Activated CD8-positive, alpha-beta T cell treated with anti-CD3 and anti-CD28 coated beads, Interleukin-2, amount 10 ng/mL, durations not matched to agents 7 days and 5 days (primary cell): ENCODE results near the gene STK32B. TPM values are rescaled to one million over a fixed set of nuclear protein-coding genes. Genes with fewer than 3 reads are reported as not detected.

Source experiments
- ATAC-seq: fragments of 150-1000 bp; cut with Tn5 transposase; one replicate; pipeline ENCODE4 v1.10.0; 2021; ENCODE audit warnings: moderate library complexity
- CTCF ChIA-PET: fragments of 350-600 bp; sonication (Branson Sonifier 250); formaldehyde crosslinking; loops from one replicate; lab custom pipeline; 2021; ENCODE audit warnings: antibody characterized with exemption; lab: Charles Lee
- POLR2A ChIA-PET: fragments of 350-600 bp; sonication (Branson Sonifier 250); formaldehyde crosslinking; loops from one replicate; lab custom pipeline; 2021; ENCODE audit warnings: antibody characterized with exemption; lab: Charles Lee
- DNase-seq: peaks from one replicate; pipeline ENCODE4 v3.0.0-alpha.2; 2020
- H3K27ac Mint-ChIP-seq: one replicate; pipeline ENCODE4 v1.8.0; 2021; ENCODE audit warnings: mild to moderate bottlenecking, mixed read lengths
- H3K27me3 Mint-ChIP-seq: one replicate; pipeline ENCODE4 v1.8.0; 2021; ENCODE audit warnings: low read depth, mixed read lengths
- H3K36me3 Mint-ChIP-seq: one replicate; pipeline ENCODE4 v1.8.0; 2021; ENCODE audit warnings: low read depth, mixed read lengths
- H3K4me1 Mint-ChIP-seq: one replicate; pipeline ENCODE4 v1.8.0; 2021; ENCODE audit warnings: low read depth, mixed read lengths
- H3K4me3 Mint-ChIP-seq: one replicate; pipeline ENCODE4 v1.8.0; 2021; ENCODE audit warnings: mild to moderate bottlenecking, mixed read lengths
- H3K9me3 Mint-ChIP-seq: one replicate; pipeline ENCODE4 v1.8.0; 2022; ENCODE audit warnings: mixed read lengths; ENCODE audit not compliant: insufficient read depth
- total RNA-seq, 2 experiments: library from RNA; stranded (reverse); gene quantifications; one replicate each; pipeline ENCODE4 v1.2.3, GENCODE V29; 2021

Gene STK32B
- total RNA-seq, 2 experiments from 2014 or later = not detected

DNA sequence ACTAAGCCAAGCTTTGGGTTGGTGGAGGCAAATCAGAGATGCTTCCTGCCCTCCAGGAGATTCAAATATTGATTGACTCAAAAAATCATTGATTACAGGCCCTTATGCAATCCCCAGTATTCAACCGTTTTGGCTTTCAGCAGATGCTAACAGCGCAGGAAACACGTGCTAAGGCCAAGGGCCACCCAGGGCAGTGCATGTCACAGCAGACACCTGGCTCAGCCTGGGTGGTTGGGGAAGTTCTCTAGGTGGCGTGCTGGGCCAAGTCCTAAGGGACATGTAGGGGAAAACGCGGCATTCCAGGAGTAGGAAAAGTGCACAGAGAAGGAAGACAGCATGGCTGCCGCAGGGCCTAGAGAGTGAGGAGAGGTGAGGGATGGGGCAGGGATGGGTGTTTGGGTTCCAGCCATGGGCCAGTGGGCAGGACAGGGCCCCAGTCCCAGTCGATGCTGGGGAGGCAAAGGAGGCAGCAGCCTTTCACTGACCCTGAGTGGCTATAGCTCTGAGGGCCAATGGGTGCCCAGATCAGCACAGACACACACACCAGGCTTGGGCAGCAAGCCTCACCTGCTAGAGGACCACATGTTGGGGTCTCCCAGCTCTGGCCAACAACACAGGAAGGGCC is 418.0 kb downstream of the STK32B start:
- POLR2A ChIA-PET = no interaction called here
- no peak overlapping the region for H3K27ac Mint-ChIP-seq
- ATAC-seq = no peak

DNA sequence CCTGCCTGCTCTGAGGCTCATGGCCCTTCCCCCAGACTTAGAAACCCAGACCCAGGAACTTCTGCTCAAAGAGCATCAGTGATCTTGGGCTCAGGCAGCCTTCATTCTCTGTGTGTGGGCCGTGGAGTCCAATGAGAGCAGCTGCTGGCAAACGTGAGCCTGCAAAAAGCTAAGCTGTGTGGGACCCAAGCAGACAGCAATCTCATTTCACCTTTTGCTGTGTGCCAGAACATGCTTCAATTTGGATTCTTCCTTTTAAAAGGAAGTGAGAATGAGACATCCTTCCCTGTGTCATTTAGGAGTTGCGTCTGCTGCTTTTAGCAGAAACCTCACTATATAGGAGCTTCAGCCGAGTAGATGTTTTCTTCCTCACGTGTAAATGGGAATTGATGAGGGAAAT is 418.6 kb downstream of the STK32B start:
- Mint-ChIP-seq H3K4me1 (no peaks in the 10 kb centered on the region), H3K9me3 (no peaks in the 10 kb centered on the region), H3K27ac (no peak overlapping the region), H3K4me3 (no peak overlapping the region), H3K36me3 (no peaks in the 10 kb centered on the region), H3K27me3 (no peaks in the 10 kb centered on the region)
- POLR2A ChIA-PET = no interaction called here
- CTCF ChIA-PET = no interaction called here
- DNase-seq (peak; percentile 8), ATAC-seq (no peak)

More for the DNA sequence above, 418.0 kb downstream of the STK32B start:
- H3K9me3 Mint-ChIP-seq = no peaks in the 10 kb centered on the region
- DNase-seq = peak; percentile 4
- H3K4me3 Mint-ChIP-seq = no peak overlapping the region
- H3K27me3 Mint-ChIP-seq = no peaks in the 10 kb centered on the region
- H3K36me3 Mint-ChIP-seq = no peaks in the 10 kb centered on the region
- no peaks in the 10 kb centered on the region for H3K4me1 Mint-ChIP-seq
- CTCF ChIA-PET = no interaction called here

DNA sequence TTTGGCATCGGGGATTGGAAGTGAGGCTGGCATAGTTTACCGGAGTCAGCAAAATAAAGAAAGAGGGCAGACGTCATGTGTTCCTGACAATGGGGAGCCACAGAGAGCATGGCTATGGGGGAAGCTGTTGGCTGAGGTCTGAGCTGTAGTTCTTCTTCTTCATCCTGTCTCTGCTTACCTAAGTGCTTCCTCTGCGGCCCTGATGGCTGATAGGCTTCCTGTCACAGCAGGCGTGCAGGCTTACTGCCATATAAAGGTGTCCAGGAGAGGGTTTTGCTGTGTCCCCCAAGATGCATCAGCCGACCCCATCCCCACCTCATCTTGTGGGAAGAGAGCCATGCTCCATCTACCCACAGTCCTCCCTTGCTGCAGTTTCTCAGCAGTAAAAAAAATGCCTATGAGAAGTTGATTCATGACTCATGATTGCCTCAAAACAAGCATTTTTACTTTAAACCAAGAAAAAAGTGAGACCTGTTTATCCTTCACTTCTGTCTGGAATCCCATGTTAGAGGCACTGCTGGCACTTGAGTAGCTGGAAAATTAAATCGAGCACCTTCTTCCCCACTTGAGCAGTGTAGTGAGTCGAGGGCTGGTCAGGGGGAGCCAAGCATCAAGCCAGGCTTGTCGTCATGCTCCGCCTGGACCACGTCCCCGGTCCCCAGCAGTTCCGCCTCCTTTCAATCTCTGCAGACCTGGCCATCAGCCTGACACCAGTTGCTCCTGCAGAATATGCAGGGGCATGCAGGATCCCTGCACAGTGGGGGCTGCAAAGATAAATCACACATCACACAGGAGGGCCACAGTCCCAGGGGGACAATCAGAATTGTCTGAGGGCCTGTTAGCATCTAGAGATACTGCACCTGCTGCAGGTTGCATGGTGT is 419.3 kb downstream of the STK32B start:
- H3K4me1 Mint-ChIP-seq = no peaks in the 10 kb centered on the region
- ChIA-PET POLR2A (no interaction called here), CTCF (no interaction called here)
- H3K27ac Mint-ChIP-seq = no peak overlapping the region
- ATAC-seq = no peak
- no peaks in the 10 kb centered on the region for H3K27me3 Mint-ChIP-seq
- DNase-seq = peak; percentile 13
- no peaks in the 10 kb centered on the region for H3K36me3 Mint-ChIP-seq
- H3K9me3 Mint-ChIP-seq = no peaks in the 10 kb centered on the region
- H3K4me3 Mint-ChIP-seq = no peak overlapping the region

DNA sequence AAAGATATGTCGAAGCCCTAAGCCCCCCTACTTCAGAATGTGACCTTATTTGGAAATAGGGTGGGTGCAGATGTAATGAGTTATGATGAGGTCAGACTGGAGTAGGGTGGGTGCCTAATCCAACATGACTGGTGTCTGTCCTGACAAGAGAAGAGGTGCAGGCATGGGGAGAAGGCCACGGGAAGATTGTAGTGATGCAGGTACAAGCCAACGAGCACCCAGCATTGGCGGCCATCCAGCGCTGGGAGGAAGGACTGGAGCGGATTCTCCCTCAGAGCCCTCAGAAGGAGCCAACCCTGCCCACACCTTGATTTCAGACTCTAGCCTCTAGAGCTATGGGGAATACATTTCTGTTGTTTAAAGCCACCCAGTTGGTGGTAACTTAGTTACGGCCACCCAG is 419.9 kb downstream of the STK32B start:
- Mint-ChIP-seq H3K4me1 (no peaks in the 10 kb centered on the region), H3K36me3 (no peaks in the 10 kb centered on the region), H3K27ac (no peak overlapping the region), H3K9me3 (no peaks in the 10 kb centered on the region), H3K27me3 (no peaks in the 10 kb centered on the region), H3K4me3 (no peak overlapping the region)
- ChIA-PET POLR2A (no interaction called here), CTCF (no interaction called here)
- ATAC-seq (no peak), DNase-seq (no peak)

DNA sequence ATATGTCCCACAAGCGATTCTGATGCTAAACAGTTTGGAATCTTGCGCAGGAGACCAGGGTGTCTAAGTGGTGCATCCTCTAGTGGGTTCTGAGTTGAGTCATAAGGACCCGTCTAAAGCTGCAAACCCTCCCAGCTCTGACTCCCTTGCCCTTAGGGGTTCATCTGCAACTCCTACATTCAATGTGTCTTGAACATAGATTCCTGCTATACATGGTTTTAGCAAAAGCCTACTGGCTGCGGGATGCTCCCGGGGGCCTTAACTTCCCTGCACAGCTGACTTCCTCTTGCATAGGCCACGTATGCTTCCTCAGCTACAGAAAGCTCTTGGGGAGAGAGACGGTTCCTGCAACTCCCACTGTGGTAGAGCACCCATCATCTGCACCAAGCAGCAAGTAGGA is 420.4 kb downstream of the STK32B start:
- CTCF ChIA-PET = no interaction called here
- no peak overlapping the region for H3K4me3 Mint-ChIP-seq
- no peaks in the 10 kb centered on the region for H3K9me3 Mint-ChIP-seq
- ATAC-seq = no peak
- peak; percentile 12 for DNase-seq
- H3K4me1 Mint-ChIP-seq = no peaks in the 10 kb centered on the region
- no peaks in the 10 kb centered on the region for H3K36me3 Mint-ChIP-seq
- H3K27me3 Mint-ChIP-seq = no peaks in the 10 kb centered on the region
- H3K27ac Mint-ChIP-seq = no peak overlapping the region
- POLR2A ChIA-PET = no interaction called here

DNA sequence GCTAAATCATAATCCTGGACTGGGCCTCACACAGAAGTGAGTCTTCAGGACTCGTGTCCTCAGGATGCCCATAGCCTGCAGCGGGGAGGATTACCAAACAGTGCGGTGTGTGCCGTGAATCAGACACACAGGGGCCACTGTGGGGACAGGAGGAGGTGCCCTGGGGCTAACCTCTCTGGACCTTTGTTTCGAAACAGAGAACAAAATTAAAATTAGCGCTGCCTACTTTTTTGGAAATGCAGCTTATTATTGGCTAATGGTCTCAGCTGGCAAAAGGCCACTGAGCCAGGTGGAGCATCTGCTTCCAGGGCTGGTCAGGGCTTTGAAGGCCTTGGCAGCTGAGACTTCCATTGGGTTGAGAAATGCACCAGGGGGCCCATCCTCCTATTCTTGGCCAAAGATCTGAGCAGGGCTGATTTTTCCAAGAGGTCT is 420.9 kb downstream of the STK32B start:
- ChIA-PET POLR2A (no interaction called here), CTCF (no interaction called here)
- Mint-ChIP-seq H3K4me1 (no peaks in the 10 kb centered on the region), H3K9me3 (peaks cover under 1% of the 10 kb centered on the region), H3K27ac (no peak overlapping the region), H3K36me3 (no peaks in the 10 kb centered on the region), H3K27me3 (no peaks in the 10 kb centered on the region), H3K4me3 (no peak overlapping the region)
- DNase-seq (peak; percentile 1), ATAC-seq (no peak)

DNA sequence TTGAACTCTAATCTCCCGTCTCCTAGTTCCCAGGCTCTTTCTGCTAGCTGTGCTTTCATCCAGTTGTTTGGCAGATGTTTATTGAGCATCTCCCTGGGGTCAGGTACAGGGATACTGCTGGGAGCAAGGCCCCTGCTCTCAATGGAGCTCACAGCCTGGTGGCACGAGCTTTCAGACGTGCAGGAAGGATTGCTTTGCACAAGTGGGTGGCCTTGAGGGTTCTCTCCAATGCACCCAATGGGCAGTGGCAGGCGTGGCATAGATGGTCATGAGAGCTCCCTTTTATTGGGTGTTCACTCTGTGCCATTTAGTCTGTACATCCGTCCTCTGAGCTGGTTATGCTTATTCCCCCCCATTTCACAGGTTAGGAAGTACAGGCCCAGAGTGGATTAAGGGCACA is 421.8 kb downstream of the STK32B start:
- DNase-seq = no peak
- no peak overlapping the region for H3K4me3 Mint-ChIP-seq
- ChIA-PET CTCF (no interaction called here), POLR2A (no interaction called here)
- H3K9me3 Mint-ChIP-seq = peaks cover 5% of the 10 kb centered on the region
- no peaks in the 10 kb centered on the region for H3K27me3 Mint-ChIP-seq
- ATAC-seq = no peak
- no peaks in the 10 kb centered on the region for H3K4me1 Mint-ChIP-seq
- H3K27ac Mint-ChIP-seq = no peak overlapping the region
- no peaks in the 10 kb centered on the region for H3K36me3 Mint-ChIP-seq

DNA sequence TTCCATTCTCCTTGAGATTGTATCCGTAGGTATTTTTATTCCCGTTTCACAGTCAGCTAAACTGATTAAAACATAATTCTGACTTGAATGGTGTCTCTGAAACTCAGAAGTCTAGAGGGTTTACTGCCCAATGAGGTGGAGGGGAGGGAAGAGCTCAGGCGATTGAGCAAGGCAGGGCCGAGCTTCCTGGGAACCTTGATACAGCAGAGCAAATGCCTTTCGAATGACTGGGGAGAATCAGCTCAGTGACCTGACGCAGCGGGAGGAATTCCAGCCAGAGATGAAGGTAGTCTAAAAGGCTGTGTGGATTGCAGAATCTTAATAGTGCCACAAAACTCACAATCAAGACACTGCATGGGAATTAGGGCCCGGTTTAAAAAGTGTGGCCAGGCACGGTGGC is 423.5 kb downstream of the STK32B start:
- Mint-ChIP-seq H3K36me3 (no peaks in the 10 kb centered on the region), H3K27ac (no peak overlapping the region), H3K4me1 (no peaks in the 10 kb centered on the region), H3K27me3 (no peaks in the 10 kb centered on the region), H3K4me3 (no peak overlapping the region), H3K9me3 (peaks cover 5% of the 10 kb centered on the region)
- ChIA-PET CTCF (no interaction called here), POLR2A (no interaction called here)
- no peak for DNase-seq
- no peak for ATAC-seq

DNA sequence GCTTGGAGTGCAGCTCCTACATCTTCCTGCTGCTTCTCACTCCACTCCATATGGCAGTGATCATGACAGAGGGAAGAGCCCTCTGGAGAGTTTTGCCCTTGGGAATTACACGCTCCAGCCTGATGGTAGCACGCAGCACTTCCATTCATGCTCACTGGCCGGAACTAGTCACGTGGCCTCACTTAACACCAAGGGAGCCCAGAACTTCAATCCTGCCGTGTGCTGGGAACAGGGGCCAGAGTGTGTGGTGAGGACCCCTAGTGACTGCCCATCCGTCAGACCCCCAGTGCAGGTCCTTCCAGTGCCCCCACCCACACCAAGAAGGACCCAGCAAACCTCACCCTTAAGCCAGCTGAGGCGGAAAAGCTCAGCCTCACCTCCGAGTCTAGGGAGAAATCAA is 426.3 kb downstream of the STK32B start:
- POLR2A ChIA-PET = no interaction called here
- H3K4me3 Mint-ChIP-seq = no peak overlapping the region
- CTCF ChIA-PET = no interaction called here
- H3K27ac Mint-ChIP-seq = no peak overlapping the region
- H3K36me3 Mint-ChIP-seq = no peaks in the 10 kb centered on the region
- H3K4me1 Mint-ChIP-seq = no peaks in the 10 kb centered on the region
- no peaks in the 10 kb centered on the region for H3K27me3 Mint-ChIP-seq
- ATAC-seq (no peak), DNase-seq (no peak)
- peaks cover 5% of the 10 kb centered on the region for H3K9me3 Mint-ChIP-seq

DNA sequence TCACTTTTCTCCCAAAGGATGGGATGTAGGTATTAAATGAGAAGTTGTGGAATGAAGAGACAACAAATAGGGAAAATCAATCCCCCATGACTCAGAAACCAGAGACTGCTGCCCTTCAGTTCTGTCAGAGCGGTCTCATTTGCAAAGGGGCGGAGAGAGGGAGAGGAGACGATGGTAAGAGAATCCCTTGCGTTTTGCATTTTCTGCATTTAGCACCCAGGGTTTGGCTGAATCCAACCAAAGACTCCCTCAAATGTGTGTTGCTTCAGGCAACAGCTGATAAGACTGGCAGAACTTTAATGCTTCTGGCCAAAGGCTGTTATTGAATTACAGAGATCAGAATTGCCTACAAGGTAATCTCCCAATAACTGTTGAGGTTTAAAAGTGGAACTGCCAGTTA is 426.9 kb downstream of the STK32B start:
- POLR2A ChIA-PET = no interaction called here
- no peak overlapping the region for H3K27ac Mint-ChIP-seq
- H3K36me3 Mint-ChIP-seq = no peaks in the 10 kb centered on the region
- no peak overlapping the region for H3K4me3 Mint-ChIP-seq
- H3K27me3 Mint-ChIP-seq = no peaks in the 10 kb centered on the region
- no peak for DNase-seq
- CTCF ChIA-PET = no interaction called here
- H3K4me1 Mint-ChIP-seq = no peaks in the 10 kb centered on the region
- peaks cover 5% of the 10 kb centered on the region for H3K9me3 Mint-ChIP-seq
- no peak for ATAC-seq

DNA sequence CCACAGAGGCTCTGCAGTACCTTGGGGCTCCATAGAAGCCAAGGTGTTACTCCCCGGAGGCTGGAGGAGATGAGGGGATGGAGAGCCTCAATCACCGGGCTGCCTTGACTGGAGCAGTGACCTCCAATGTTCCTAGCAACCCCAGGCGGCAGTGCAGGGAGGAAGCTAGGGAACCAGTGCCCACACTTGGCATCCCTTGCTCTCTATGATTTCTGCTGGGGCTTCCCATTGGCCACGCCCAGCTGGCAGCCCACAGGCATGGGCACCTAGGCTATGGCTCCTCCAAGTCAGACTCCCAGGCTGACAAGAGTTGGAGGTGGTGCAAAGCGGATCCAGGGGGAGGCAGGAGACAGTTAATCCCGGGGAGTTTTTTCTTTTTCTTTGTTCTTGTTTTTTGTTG is 427.4 kb downstream of the STK32B start:
- Mint-ChIP-seq H3K27ac (no peak overlapping the region), H3K4me3 (no peak overlapping the region), H3K27me3 (no peaks in the 10 kb centered on the region), H3K4me1 (no peaks in the 10 kb centered on the region), H3K36me3 (no peaks in the 10 kb centered on the region), H3K9me3 (peaks cover 5% of the 10 kb centered on the region)
- ChIA-PET CTCF (no interaction called here), POLR2A (no interaction called here)
- DNase-seq (no peak), ATAC-seq (no peak)

DNA sequence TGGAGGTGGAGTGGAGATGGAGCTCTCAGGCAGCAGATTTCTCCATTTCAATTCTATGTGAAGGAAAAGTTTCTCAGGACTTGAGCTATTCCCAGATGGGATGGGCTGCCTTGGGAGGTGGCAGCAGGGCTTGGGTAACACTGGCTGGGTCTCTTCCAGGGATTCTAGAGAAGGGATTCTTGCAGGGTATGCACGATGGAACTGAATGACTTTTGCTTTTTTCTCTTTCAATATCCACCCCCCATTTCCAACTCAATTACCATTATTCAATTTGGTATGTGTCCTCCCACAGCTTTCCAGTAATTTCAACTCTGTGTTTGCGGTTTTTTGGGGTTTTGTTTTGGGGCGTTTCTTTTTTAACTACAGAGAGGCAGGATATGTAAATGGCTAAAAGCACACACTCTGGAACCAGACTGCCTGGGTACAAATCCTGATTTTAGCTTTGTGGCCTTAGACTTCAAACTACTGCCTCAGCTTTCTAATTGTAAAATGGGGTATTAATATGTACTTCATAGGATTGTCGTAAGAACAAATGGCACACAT is 428.3 kb downstream of the STK32B start:
- ATAC-seq = no peak
- Mint-ChIP-seq H3K4me1 (no peaks in the 10 kb centered on the region), H3K9me3 (peaks cover 5% of the 10 kb centered on the region), H3K4me3 (no peak overlapping the region), H3K27ac (no peak overlapping the region), H3K36me3 (no peaks in the 10 kb centered on the region), H3K27me3 (no peaks in the 10 kb centered on the region)
- CTCF ChIA-PET = no interaction called here
- POLR2A ChIA-PET = no interaction called here
- no peak for DNase-seq
